ENCODE measurements around the gene MRPL43.
A peak's percentile ranks its signal among the peaks of the same experiment; 100 is the strongest.

The MRPL43 gene

DNA sequence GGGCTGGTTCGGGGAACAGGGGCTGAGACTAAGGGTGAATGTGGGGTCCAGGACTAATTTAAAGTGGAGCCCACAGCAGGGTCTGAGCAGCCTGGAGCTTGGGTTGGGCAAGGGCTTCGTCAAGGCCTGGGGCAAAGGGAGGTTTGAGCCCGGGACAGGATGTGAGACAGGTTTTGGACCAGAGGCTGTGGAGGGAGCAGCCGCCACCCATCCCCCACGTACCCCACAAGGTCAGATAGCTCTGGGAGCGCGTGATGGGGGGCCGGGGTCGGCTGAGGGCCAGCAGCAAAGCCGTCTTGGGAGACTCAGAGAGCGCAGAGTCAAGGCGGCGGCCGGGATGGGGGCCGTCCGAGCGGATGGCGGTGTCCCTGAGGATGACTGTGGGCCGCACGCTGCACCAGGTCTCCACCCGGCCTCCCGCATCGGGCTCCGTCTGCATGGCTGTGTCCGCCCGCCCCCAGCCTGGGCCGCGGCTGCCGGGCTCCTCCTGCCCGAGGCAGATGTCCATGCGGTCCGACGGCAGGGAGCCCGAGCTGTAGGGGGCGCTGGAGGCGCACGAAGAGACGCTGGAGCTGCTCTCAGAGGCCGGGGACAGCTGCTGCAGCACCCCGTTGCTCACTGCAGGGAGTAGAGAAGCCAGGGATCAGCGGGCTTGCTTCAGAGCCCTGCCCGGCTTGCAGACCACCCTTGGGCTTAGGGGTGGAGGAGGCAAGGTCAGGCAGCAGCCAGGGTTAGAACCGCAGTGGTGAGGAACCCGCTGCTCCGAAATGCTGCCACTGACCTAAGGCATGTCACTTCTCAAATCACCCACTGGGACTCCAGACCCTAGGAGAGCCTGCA is 31.5 kb upstream of the MRPL43 start:
- TF ChIP-seq, protein P1, sequence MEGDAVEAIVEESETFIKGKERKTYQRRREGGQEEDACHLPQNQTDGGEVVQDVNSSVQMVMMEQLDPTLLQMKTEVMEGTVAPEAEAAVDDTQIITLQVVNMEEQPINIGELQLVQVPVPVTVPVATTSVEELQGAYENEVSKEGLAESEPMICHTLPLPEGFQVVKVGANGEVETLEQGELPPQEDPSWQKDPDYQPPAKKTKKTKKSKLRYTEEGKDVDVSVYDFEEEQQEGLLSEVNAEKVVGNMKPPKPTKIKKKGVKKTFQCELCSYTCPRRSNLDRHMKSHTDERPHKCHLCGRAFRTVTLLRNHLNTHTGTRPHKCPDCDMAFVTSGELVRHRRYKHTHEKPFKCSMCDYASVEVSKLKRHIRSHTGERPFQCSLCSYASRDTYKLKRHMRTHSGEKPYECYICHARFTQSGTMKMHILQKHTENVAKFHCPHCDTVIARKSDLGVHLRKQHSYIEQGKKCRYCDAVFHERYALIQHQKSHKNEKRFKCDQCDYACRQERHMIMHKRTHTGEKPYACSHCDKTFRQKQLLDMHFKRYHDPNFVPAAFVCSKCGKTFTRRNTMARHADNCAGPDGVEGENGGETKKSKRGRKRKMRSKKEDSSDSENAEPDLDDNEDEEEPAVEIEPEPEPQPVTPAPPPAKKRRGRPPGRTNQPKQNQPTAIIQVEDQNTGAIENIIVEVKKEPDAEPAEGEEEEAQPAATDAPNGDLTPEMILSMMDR (IDR thresholded peaks at IDR 0.05; ENCODE audit: low read depth, low read length, missing control alignments): peak; percentile 70
- no peak overlapping the region for H3K4me3 ChIP-seq (ENCODE audit: low read depth, low read length)
- no peak for DNase-seq (ENCODE audit: low read depth)

DNA sequence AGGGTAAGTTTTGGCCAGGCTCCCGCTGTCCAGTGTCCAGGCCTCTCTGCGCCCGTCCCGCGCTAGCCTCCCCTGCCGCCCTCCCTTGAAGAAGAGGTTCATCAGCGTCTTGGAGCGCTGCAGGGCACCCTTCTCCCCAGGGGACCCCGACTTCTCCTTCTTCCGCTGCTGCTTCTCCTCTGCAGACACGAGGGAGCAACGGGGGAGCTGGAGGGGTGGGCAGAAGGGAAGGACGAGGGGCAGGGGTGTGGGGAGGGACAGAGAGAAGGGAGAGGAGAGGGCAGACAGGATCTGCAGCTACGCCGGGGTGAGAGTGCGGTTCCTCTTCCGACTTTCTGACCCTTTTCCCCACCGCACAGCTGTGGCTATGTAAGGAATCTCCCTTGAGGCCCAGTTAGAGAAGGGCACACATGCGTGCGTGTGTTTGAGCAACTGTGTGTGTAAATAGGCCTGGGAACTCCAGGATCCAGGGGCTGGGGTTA is 30.9 kb upstream of the MRPL43 start:
- no peak overlapping the region for H3K4me3 ChIP-seq (ENCODE audit: low read depth, low read length)
- no peak for DNase-seq (ENCODE audit: low read depth)
- TF ChIP-seq, protein P1 (IDR thresholded peaks at IDR 0.05; ENCODE audit: low read depth, low read length, missing control alignments): no peak

DNA sequence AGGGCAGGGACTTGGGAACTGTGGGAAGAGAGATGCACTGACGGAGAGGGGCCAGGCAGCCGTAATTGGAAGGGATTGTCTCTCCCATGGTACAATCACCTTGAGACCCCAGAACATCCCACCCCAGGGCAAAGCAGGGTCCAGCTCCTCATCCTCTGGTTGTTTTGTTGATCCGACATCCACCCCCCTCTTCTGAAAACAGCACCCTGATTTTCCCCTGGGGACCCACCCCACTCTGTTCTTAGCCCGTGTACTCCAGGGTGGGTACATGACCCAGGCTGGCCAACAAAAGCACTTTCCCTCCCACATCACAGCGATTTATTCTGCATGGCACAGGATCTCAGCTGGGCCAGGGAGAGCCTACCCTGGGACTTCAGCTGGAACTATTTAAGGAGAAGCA is 29.5 kb upstream of the MRPL43 start:
- no peak for DNase-seq (ENCODE audit: low read depth)
- no peak overlapping the region for H3K4me3 ChIP-seq (ENCODE audit: low read depth, low read length)
- TF ChIP-seq, protein P1 (IDR thresholded peaks at IDR 0.05; ENCODE audit: low read depth, low read length, missing control alignments): no peak

DNA sequence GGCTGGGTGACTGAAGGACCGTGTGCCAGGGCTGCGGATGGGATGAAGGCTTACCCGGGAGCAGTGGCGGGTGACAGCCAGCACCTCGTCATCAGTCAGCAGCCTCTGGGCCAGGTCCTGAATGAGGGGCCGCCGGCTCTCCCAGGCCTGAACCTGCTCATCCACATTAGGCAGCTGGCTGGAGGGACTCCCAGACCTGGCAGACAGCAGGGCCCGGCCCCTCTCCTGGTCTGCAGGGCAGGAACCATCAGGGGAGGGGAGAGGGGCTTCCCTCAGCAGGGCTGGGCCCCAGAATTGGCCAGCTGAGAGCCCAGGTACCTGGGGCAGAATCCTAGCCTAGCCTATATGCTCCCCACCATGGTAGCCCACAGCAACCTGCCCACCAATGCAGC is 28.3 kb upstream of the MRPL43 start:
- no peak overlapping the region for H3K4me3 ChIP-seq (ENCODE audit: low read depth, low read length)
- DNase-seq (ENCODE audit: low read depth): no peak
- TF ChIP-seq, protein P1 (IDR thresholded peaks at IDR 0.05; ENCODE audit: low read depth, low read length, missing control alignments): no peak

DNA sequence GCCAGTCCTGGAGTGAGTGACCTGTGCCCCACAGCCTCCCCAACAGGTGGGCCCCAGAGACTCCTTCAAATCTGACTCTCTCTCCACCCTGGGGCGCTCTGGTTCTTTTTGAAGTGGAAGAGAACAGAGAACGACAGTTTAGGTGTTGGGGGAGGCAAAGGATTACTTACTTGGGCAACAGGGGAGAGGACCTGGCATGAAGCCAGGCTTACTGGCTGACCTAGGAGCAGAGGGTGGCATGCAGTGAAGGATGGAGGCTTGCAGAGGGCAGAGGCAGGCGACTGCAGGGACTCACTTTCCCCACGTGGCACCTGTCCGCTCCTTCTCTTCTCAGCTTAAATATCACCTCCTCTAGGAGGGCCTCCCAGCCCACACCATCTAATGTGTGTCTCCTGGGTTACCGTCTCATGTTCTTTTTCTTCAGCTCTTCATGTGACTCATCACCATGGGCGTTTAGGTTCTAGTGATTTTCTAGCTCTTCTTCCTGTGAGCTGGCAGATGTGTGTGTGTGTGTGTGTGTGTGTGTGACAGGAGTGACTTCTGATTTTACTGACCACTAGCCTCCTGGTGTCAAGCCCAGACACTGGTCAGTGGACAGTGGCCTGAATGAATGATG is 27.8 kb upstream of the MRPL43 start:
- no peak for DNase-seq (ENCODE audit: low read depth)
- no peak overlapping the region for H3K4me3 ChIP-seq (ENCODE audit: low read depth, low read length)
- TF ChIP-seq, protein P1 (IDR thresholded peaks at IDR 0.05; ENCODE audit: low read depth, low read length, missing control alignments): no peak

DNA sequence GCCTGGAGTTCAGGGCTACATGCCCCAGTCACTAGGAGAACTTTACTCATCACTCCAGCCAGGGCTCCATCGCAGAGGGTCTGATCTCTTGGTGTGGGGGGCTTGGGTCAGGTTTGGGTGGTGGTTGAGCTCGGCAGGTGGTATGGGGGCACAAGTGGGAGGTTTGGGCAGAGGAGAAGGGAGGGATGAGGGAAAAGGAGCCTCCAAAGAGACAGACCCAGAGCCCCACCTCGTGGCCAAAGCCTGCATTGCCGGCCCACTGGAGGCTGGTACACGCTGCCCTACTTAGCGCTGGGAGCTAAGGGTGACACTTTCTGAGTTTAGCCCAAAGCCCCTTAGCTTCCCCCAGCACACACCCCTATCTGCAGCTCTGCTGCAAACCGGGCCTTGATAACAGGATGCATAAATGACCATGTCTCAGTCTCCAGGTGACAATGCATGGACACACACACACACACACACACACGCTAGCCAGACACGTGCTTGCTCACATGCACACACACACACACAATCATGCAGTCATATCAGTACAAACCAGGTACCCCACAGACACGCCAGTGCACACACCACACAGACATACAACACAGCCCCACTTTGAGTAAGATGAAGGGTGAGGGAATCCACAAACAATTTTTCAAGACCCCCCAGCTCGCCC is 27.1 kb upstream of the MRPL43 start:
- no peak for DNase-seq (ENCODE audit: low read depth)
- no peak overlapping the region for H3K4me3 ChIP-seq (ENCODE audit: low read depth, low read length)
- TF ChIP-seq, protein P1 (IDR thresholded peaks at IDR 0.05; ENCODE audit: low read depth, low read length, missing control alignments): peak; percentile 99
